Measurements from ENCODE around the gene SCFD2.

SCFD2 gene

GRCh38 chr4:52856801-52857200, 509.1 kb downstream of the SCFD2 start:
- in situ Hi-C loops (cut with HindIII; ENCODE audit: low sequenced_read_pairs) = no loop called here
- no peak overlapping the region for H3K4me3 ChIP-seq (ENCODE audit: low read depth, low read length)

DNA sequence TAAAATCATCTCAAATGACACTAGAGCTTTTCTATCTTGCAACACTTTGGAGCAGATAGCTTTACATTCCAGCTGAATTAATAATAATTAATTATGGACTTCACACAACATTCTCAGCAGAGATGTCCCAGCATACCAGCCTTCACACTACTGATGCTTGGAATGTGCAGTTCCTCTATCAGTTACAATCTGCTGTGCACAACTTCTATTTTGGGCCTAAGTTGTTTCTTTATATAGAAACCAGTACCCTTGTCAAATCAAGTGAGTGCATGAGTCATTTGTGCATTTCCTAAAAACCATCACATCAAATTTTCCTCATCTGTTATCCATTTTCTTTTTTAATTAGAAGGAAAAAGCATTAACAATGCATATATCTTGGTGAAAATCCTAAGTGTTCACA, 512.5 kb downstream of the SCFD2 start:
- H3K4me3 ChIP-seq (ENCODE audit: low read depth, low read length) = no peak overlapping the region
- TF ChIP-seq, protein P1, sequence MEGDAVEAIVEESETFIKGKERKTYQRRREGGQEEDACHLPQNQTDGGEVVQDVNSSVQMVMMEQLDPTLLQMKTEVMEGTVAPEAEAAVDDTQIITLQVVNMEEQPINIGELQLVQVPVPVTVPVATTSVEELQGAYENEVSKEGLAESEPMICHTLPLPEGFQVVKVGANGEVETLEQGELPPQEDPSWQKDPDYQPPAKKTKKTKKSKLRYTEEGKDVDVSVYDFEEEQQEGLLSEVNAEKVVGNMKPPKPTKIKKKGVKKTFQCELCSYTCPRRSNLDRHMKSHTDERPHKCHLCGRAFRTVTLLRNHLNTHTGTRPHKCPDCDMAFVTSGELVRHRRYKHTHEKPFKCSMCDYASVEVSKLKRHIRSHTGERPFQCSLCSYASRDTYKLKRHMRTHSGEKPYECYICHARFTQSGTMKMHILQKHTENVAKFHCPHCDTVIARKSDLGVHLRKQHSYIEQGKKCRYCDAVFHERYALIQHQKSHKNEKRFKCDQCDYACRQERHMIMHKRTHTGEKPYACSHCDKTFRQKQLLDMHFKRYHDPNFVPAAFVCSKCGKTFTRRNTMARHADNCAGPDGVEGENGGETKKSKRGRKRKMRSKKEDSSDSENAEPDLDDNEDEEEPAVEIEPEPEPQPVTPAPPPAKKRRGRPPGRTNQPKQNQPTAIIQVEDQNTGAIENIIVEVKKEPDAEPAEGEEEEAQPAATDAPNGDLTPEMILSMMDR (IDR thresholded peaks at IDR 0.05; ENCODE audit: low read depth, low read length, missing control alignments) = no peak
- in situ Hi-C loops (cut with HindIII; ENCODE audit: low sequenced_read_pairs) = no loop called here
- DNase-seq (ENCODE audit: low read depth) = no peak

More at GRCh38 chr4:52856801-52857200, 509.1 kb downstream of the SCFD2 start:
- DNase-seq (ENCODE audit: low read depth) = no peak
- TF ChIP-seq, protein P1 (IDR thresholded peaks at IDR 0.05; ENCODE audit: low read depth, low read length, missing control alignments) = no peak

DNA sequence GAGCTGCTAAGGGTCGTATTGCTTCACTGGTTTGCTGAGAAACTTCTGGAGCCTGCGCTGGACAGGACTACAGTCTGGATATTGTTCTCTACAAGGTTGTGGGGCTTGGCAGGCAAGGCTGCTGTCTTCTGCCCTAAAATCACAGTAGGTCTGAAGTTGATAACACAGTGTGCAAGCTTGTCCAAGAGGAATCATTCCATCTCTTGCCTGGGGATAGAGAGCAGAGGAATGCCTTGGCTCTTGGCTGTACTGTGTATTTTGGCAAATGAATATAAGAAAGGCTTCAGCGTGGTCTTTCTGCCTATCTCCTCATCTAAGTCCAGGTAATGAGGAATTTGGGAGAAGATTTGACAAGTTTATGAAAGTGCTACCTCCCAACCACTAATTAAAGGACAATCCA, 513.1 kb downstream of the SCFD2 start:
- in situ Hi-C loops (cut with HindIII; ENCODE audit: low sequenced_read_pairs) = no loop called here
- DNase-seq (ENCODE audit: low read depth) = no peak
- no peak overlapping the region for H3K4me3 ChIP-seq (ENCODE audit: low read depth, low read length)
- TF ChIP-seq, protein P1 (IDR thresholded peaks at IDR 0.05; ENCODE audit: low read depth, low read length, missing control alignments) = no peak

DNA sequence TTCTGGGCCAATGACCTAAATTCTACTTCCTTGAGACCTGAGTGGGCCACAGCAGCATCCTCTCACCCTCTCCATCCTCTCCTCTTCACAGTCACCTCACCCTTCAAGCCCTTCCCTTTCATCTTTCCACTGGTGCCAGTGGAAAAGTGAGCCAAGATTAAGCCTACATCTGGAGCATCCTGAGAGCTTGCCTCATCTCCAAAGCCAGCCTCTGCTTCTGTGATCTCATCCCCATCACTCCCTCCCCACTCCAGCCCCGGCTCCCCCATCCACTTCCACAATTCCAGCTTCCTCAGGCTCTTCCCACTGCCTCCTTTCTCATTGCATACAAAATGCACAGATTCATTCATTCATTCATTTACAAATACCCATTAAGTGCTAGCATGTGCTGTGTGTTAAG, 513.8 kb downstream of the SCFD2 start:
- in situ Hi-C loops (cut with HindIII; ENCODE audit: low sequenced_read_pairs) = no loop called here
- no peak for DNase-seq (ENCODE audit: low read depth)
- H3K4me3 ChIP-seq (ENCODE audit: low read depth, low read length) = no peak overlapping the region
- TF ChIP-seq, protein P1 (IDR thresholded peaks at IDR 0.05; ENCODE audit: low read depth, low read length, missing control alignments) = no peak

GRCh38 chr4:52850406-52851124, 515.3 kb downstream of the SCFD2 start:
- in situ Hi-C loops (cut with HindIII; ENCODE audit: low sequenced_read_pairs) = no loop called here
- no peak overlapping the region for H3K4me3 ChIP-seq (ENCODE audit: low read depth, low read length)
- no peak for DNase-seq (ENCODE audit: low read depth)
- TF ChIP-seq, protein P1 (IDR thresholded peaks at IDR 0.05; ENCODE audit: low read depth, low read length, missing control alignments) = no peak

GRCh38 chr4:52848254-52848653, 517.6 kb downstream of the SCFD2 start:
- in situ Hi-C loops (cut with HindIII; ENCODE audit: low sequenced_read_pairs) = no loop called here
- TF ChIP-seq, protein P1 (IDR thresholded peaks at IDR 0.05; ENCODE audit: low read depth, low read length, missing control alignments) = no peak
- no peak for DNase-seq (ENCODE audit: low read depth)
- H3K4me3 ChIP-seq (ENCODE audit: low read depth, low read length) = no peak overlapping the region
